Astrocyte of the cerebellum (primary cell): ENCODE measurements around the gene CERS6.
A peak's percentile ranks its signal among the peaks of the same experiment; 100 is the strongest.

Source experiments
- DNase-seq: peaks from one replicate; pipeline ENCODE4 v3.0.0-alpha.2; 2011; ENCODE audit warnings: low read depth
- H3K4me3 ChIP-seq: 2 replicates; pipeline ENCODE4 v1.5.1; 2011; ENCODE audit warnings: mild to moderate bottlenecking, low read depth, low read length, moderate library complexity
- CTCF ChIP-seq: IDR thresholded peaks from 2 replicates; pipeline ENCODE4 v1.5.1; 2012; ENCODE audit warnings: low read length, low read depth, moderate library complexity, mild to moderate bottlenecking; ENCODE audit errors: missing control alignments
- in situ Hi-C: cut with HindIII; loops from 2 replicates; pipeline ENCODE4 v1.10.0; 2017; ENCODE audit warnings: low sequenced_read_pairs

The CERS6 gene

DNA sequence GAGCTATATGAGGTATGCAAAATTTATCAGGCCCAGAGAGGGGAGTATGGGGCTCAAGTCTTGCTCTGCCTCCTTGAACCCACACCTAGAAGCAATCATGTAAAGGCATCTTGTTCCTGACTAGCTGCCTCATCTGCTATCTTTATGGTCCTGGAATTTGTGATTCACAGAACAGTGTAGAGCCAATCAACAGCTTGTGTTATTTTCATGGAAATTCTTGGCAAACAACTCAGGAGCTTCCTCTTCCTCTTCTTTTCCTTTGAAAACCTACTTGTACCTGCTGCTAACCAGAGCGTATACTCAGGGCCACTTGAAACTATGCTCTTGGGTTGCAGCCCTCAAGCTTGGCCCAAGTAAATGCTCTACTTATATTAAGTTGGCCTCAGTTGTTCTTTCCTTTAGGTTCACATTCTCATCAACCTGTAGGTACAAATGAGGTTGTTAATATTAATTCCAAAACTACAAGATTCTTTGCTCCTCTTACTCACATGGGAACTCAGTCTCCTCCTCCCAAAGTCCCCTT, 342.9 kb downstream of the CERS6 start:
- in situ Hi-C loops = no loop called here
- no peak overlapping the region for H3K4me3 ChIP-seq
- DNase-seq = no peak
- no peak for TF ChIP-seq CTCF

DNA sequence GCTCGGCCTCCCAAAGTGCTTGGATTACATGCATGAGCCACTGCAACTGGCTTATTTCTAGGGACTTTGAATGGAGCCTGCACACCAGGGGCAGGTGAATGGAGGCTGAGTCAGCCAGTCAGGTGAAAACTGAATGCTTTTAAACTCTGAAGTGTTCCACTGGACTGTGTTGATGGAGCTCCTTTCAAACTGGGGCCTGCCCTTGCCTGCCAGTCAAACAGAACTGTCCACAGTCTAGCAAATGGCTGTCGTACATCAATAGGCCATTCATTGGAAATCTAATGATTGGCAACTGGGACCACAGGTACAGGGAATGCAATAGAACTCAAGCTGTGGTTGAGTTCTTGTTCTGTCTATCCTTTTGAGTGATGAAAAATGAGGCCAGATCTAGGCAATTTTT, 345.4 kb downstream of the CERS6 start:
- TF ChIP-seq CTCF = no peak
- DNase-seq = no peak
- in situ Hi-C loops = no loop called here
- no peak overlapping the region for H3K4me3 ChIP-seq

DNA sequence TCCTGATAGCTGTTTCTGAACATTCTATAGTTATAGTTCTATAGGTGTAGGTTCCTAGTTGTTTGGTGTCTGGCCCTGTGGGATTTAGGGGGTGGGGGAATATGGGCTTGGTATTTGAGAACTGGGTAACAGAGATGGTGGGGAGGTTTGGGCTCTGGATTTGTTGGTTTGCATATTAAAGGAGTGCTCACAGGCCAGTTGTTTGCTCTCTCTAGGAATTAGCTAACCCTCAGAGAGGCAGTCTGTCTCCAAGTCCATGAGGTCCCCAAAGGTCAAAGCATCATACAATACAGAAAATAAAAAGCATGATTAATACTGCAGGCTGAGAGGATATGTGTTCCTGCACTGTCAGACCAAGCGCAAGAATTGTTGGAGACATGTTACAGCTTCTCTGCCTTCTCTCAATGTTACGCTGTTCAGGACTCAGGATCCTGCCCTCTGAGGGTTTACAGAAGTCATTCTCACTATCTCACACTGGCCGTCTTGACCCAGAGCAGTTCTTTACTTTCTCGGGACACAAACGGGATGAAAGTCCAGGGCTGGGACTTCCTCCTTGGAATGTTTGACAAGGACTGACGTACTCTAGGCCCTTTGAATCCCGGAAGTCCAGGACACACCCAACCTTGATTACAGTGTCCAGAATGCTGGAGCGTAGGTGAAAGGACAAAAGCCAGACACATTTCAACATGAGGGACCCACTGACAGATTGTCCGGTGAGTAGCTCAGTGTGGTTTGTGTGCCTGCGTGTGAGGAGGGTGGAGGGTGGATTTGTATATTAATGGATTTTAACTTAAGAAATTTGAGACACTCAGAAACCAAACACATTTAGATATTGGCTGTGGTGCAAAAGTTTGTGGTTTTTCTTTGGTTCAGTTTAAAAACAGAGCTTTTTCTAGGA, 346.1 kb downstream of the CERS6 start, which contains the start of gene NOSTRIN:
NOSTRIN (plus strand) TSS at position 677 of the 898 bp plus-strand sequence; CDS start at position 687, 10 bp downstream.
- DNase-seq = peak; percentile 60
- no peak for TF ChIP-seq CTCF
- in situ Hi-C loops = no loop called here
- H3K4me3 ChIP-seq = no peak within 1 kb of the TSS

- DNase-seq = no peak
Observed at GRCh38 chr2:168802859-168803725, 347.0 kb downstream of the CERS6 start.

GRCh38 chr2:168804214-168804613, 348.1 kb downstream of the CERS6 start:
- DNase-seq = no peak
- in situ Hi-C loops = no loop called here
- H3K4me3 ChIP-seq = no peak overlapping the region
- no peak for TF ChIP-seq CTCF

More at GRCh38 chr2:168802859-168803725, 347.0 kb downstream of the CERS6 start:
- H3K4me3 ChIP-seq = no peak overlapping the region
- in situ Hi-C loops = no loop called here
- no peak for TF ChIP-seq CTCF

DNA sequence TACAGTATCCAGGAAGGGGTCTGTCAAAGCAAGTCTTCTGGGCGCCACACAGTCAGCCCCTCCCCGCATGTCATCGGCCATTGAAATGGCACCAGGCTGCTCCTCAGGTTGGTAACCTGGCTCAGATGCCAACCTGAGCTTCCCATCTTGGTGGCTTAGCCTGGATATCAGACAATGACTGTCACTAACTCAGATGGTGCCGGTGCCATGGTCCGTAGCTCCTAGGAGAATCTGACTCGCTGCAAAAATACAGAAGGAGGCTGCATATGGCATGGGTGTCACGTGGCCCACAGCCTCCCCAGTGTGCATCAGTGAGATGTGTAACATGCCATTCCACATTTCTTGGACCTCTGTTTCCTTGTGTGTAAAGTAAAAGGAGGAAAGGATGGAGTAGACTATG, 349.5 kb downstream of the CERS6 start:
- H3K4me3 ChIP-seq = no peak overlapping the region
- TF ChIP-seq CTCF = no peak
- no peak for DNase-seq
- in situ Hi-C loops = no loop called here
